ENCODE data around the gene SNX30. TPM values are rescaled to one million over a fixed set of nuclear protein-coding genes. Genes with fewer than 3 reads are reported as not detected.

Gene SNX30
- total RNA-seq, 1 experiment from 2014 or later = 6.9 TPM

DNA sequence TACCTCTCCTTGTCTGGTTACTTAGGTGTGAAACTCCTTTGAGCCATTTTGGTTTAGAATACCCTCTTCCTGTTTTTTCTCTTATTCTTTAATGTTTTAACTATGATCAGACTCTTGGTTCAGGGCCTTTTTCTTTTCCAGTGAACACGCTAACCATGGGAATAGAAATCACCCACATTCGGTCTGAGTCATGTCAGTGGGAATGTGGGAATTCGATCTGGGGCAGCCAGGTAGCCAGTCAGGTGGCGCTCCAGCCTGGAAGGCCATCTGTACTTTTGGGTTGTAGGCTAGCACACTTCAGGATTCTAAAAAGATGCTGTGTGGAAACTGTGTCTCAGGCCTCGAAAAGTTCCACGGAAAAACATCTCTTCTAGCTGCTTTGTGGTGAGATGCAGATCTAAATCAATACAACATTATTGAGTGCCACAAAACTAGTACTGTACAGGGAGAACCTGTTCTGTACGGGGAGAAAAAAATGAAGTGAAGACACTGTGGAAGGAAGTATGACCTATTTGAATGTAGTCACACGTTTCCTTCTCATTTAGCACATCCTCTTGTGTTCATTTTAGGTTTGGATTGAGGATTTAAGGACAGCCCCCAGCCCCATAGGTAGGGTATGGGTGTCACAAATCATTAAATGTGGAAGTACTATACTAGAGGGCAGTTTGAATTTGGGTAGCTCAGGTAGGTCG is 36.4 kb downstream of the SNX30 start:
- H3K9me3 ChIP-seq (ENCODE audit: control insufficient read depth, insufficient read depth, low read depth, low read length) = no peaks in the 10 kb centered on the region
- intact Hi-C loops (cut with micrococcal nuclease; ENCODE audit: unreplicated experiment) = no loop called here

DNA sequence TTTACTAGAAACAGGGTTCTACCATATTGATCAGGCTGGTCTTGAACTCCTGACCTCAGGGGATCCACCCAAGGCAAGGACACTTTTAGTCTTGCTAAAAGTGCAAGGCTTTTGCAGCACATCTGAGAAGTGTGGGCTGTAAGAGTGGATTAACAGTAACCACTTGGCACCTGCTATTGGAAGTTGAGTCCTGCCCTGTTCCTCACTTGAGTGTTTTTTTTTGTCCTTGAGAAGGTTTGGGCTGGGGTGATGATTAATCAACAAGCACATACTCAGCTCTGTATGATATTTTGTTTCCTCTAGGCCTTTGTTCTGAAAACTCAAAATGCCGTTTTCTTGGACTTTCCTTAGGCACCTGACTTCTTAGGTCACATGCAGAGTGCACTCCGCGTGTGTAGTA is 37.4 kb downstream of the SNX30 start:
- H3K4me3 ChIP-seq (ENCODE audit: low read depth in 2 of 2, low read length in 2 of 2) = no peak overlapping the region
- in situ Hi-C loops (cut with HindIII; ENCODE audit: low pct_unique_long_range_greater_than_20kb, low sequenced_read_pairs) = no loop called here
- ChIA-PET CTCF (no interaction called here), POLR2A (no interaction called here)
- no peaks in the 10 kb centered on the region for H3K9me3 ChIP-seq (ENCODE audit: control insufficient read depth, insufficient read depth, low read depth, low read length)
- H3K27me3 ChIP-seq (ENCODE audit: control insufficient read depth, insufficient read depth, low read length) = no peaks in the 10 kb centered on the region
- H3K27ac ChIP-seq (ENCODE audit: low read length) = no peak overlapping the region
- DNase-seq (ENCODE audit: low read depth, low spot score) = no peak
- BruUV-seq (replicated peaks) = no TSS peak
- ATAC-seq = no peak
- intact Hi-C loops (cut with micrococcal nuclease; ENCODE audit: unreplicated experiment) = no loop called here
- H3K4me1 ChIP-seq (ENCODE audit: control insufficient read depth, insufficient read depth, low read length) = no peaks in the 10 kb centered on the region; the same call in 1 of the 2 replicates
- H3K36me3 ChIP-seq (ENCODE audit: control insufficient read depth, insufficient read depth, low read length) = no peaks in the 10 kb centered on the region
- TF ChIP-seq, protein P1, sequence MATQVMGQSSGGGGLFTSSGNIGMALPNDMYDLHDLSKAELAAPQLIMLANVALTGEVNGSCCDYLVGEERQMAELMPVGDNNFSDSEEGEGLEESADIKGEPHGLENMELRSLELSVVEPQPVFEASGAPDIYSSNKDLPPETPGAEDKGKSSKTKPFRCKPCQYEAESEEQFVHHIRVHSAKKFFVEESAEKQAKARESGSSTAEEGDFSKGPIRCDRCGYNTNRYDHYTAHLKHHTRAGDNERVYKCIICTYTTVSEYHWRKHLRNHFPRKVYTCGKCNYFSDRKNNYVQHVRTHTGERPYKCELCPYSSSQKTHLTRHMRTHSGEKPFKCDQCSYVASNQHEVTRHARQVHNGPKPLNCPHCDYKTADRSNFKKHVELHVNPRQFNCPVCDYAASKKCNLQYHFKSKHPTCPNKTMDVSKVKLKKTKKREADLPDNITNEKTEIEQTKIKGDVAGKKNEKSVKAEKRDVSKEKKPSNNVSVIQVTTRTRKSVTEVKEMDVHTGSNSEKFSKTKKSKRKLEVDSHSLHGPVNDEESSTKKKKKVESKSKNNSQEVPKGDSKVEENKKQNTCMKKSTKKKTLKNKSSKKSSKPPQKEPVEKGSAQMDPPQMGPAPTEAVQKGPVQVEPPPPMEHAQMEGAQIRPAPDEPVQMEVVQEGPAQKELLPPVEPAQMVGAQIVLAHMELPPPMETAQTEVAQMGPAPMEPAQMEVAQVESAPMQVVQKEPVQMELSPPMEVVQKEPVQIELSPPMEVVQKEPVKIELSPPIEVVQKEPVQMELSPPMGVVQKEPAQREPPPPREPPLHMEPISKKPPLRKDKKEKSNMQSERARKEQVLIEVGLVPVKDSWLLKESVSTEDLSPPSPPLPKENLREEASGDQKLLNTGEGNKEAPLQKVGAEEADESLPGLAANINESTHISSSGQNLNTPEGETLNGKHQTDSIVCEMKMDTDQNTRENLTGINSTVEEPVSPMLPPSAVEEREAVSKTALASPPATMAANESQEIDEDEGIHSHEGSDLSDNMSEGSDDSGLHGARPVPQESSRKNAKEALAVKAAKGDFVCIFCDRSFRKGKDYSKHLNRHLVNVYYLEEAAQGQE (IDR thresholded peaks at IDR 0.05; ENCODE audit: insufficient read depth in 1 of 2, low read depth in 2 of 2, low read length in 1 of 2) = no peak
- TF ChIP-seq POLR2AphosphoS5 (IDR thresholded peaks at IDR 0.05; ENCODE audit: low read depth, low read length) (no peak), TCF7L2 (IDR thresholded peaks at IDR 0.05; ENCODE audit: low read depth, low read length) (no peak), CTCF (IDR thresholded peaks at IDR 0.05) (no peak), SIN3A (IDR thresholded peaks at IDR 0.05; ENCODE audit: borderline replicate concordance, insufficient read depth, low read depth, low read length) (no peak)

More for the DNA sequence above, 36.4 kb downstream of the SNX30 start:
- ChIA-PET CTCF (no interaction called here), POLR2A (no interaction called here)
- ATAC-seq = no peak
- no peaks in the 10 kb centered on the region for H3K36me3 ChIP-seq (ENCODE audit: control insufficient read depth, insufficient read depth, low read length)
- TF ChIP-seq TCF7L2 (IDR thresholded peaks at IDR 0.05; ENCODE audit: low read depth, low read length) = no peak
- no peaks in the 10 kb centered on the region; the same call in 1 of the 2 replicates for H3K4me1 ChIP-seq (ENCODE audit: control insufficient read depth, insufficient read depth, low read length)
- BruUV-seq (replicated peaks) = no TSS peak
- no peak overlapping the region for H3K27ac ChIP-seq (ENCODE audit: low read length)
- no peak overlapping the region for H3K4me3 ChIP-seq (ENCODE audit: low read depth in 2 of 2, low read length in 2 of 2)
- in situ Hi-C loops (cut with HindIII; ENCODE audit: low pct_unique_long_range_greater_than_20kb, low sequenced_read_pairs) = no loop called here
- no peaks in the 10 kb centered on the region for H3K27me3 ChIP-seq (ENCODE audit: control insufficient read depth, insufficient read depth, low read length)
- DNase-seq (ENCODE audit: low read depth, low spot score) = no peak

- in situ Hi-C loops (cut with HindIII; ENCODE audit: low pct_unique_long_range_greater_than_20kb, low sequenced_read_pairs) (no loop called here), intact Hi-C loops (cut with micrococcal nuclease; ENCODE audit: unreplicated experiment) (no loop called here)
- DNase-seq (ENCODE audit: low read depth, low spot score) (no peak), ATAC-seq (no peak)
- H3K4me3 ChIP-seq (ENCODE audit: low read depth in 2 of 2, low read length in 2 of 2) = no peak overlapping the region
- H3K4me1 ChIP-seq (ENCODE audit: control insufficient read depth, insufficient read depth, low read length) = no peaks in the 10 kb centered on the region; the same call in 1 of the 2 replicates
- ChIA-PET CTCF (no interaction called here), POLR2A (no interaction called here)
- H3K36me3 ChIP-seq (ENCODE audit: control insufficient read depth, insufficient read depth, low read length) = no peaks in the 10 kb centered on the region
- H3K9me3 ChIP-seq (ENCODE audit: control insufficient read depth, insufficient read depth, low read depth, low read length) = no peaks in the 10 kb centered on the region
- H3K27me3 ChIP-seq (ENCODE audit: control insufficient read depth, insufficient read depth, low read length) = no peaks in the 10 kb centered on the region
- no peak overlapping the region for H3K27ac ChIP-seq (ENCODE audit: low read length)
- TF ChIP-seq, protein P1 (IDR thresholded peaks at IDR 0.05; ENCODE audit: insufficient read depth in 1 of 2, low read depth in 2 of 2, low read length in 1 of 2) = no peak
- TF ChIP-seq SIN3A (IDR thresholded peaks at IDR 0.05; ENCODE audit: borderline replicate concordance, insufficient read depth, low read depth, low read length) = no peak
- no peak for TF ChIP-seq CTCF (IDR thresholded peaks at IDR 0.05)
- TF ChIP-seq POLR2AphosphoS5 (IDR thresholded peaks at IDR 0.05; ENCODE audit: low read depth, low read length) = no peak
- no peak for TF ChIP-seq TCF7L2 (IDR thresholded peaks at IDR 0.05; ENCODE audit: low read depth, low read length)
- BruUV-seq (replicated peaks) = no TSS peak
Observed at GRCh38 chr9:112789473-112789872, 38.9 kb downstream of the SNX30 start.

All from Panc1 (cell line).